ENCODE measurements around the gene SNX10.

SNX10 gene

DNA sequence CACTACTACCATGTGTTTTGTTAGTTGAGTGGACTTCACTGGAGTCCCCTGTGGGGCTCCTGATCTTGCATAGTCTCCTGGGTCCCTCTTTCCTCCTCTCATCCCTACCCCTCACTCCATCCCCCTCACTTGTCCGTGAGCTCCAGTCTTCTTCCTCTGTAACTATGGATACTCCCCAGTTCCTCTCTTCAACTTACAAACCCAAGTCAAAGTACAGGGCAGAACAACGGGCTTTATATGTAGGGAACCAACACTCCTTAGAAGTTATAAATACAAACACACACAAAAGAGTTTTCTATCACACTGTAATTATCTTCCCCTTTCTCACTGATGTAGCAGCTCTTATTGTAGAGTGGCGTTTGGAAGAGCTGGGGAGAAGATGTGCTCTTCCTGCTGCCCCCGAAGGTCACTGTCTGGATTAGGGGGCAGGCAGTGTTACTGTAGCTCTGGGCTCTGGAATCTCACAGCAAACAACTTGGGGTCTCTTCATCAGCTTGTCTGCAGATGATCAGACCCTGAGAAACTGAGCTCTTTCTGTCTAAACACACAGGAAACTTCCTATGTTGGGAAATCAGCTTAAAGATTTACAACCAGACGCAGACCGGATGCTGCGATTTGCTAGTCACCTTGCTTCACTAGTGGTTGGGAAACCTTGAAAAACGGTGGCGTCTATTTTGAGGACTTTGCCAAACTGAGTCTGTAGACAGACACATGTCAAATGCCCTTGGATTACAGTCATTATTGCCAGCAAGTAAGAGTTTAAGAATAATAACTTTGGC is 13.6 kb downstream of the SNX10 start:
- no peak for DNase-seq

DNA sequence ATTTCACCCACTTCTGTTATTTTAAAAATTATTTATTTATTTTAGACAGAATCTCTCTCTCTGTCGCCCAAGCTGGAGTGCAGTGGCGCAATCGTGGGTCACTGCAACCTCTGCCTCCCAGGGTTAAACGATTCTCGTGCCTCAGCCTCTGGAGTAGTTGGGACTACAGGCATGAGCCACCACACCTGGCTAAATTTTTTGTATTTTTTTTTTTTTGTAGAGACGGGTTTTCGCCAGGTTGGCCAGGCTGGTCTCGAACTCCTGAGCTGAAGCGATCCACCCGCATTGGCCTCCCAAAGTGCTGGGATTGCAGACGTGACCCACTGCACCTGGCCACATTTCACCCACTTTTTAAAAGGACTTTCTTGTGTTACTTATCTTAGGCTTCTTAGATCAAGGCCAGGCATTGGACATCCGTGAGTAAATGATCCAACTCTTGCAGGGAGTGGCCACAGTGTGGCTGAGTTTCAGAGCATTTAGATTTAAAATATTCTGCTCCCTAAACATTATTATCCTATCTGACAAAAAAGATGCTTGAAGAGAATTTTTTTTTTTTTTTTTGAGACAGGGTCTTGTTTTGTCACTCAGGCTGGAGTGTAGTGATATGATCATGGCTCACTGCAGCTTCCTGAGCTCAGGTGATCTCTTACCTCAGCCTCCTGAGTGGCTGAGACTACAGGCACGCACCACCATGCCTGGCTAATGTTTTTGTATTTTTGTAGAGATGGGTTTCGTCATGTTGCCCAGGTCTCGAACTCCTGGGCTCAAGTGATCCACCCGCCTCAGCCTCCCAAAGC is 14.4 kb downstream of the SNX10 start:
- DNase-seq, result no peak

DNA sequence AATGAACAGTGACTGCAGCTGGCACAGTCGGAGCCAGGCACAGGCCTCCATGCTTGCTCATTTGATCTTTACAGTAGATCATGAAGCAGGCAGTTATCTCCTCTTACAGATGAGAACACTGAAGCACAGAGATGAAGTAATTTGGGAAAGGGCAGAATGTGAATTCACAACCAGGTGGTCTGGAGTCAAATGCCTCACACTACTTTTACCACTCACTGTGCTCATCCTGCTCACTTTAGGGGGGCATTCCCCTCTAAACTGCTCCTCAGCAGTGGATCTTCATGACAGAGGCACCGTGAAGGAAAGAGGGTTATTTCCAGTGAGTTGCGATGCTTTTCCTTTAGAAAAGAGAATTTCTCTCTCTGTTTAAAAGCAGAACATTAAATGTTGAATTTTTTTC is 15.1 kb downstream of the SNX10 start:
- no peak for DNase-seq

DNA sequence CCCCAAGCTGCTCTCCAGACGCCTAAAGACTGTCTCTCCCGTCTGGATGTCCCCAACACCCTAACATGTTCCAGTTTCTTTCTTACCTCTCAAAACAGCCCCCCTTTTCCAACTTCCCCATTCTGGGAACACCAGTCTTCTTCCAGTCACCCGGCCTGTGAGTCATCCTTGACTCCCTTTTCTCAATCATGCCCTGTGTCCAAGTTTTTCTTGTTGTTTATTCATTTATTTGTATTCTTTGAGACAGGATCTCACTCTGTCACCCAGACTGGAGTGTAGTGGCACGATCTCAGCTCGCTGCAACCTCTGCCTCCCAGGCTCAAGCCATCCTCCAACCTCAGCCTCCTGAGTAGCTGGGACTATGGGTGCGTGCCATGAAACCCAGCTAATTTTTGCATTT is 15.6 kb downstream of the SNX10 start:
- no peak for DNase-seq

DNA sequence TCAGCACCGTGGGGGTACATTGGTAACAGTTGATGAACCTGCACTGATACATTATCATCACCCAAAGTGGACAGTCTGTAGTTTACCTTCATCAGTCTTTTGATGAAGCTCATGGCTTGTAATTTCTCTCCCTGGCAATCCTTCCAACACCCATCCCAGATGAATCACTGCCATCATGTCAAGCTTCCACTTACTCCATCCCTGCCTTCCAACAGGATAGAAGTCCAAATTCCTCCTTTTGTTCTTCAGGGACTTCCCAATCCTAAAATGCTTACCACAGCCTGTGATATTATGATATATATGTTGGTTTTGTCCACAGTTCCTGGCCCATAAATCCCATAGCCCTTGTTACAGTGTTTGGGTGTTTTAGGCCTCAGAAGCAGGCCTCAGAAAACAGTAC is 16.1 kb downstream of the SNX10 start:
- DNase-seq, result no peak

DNA sequence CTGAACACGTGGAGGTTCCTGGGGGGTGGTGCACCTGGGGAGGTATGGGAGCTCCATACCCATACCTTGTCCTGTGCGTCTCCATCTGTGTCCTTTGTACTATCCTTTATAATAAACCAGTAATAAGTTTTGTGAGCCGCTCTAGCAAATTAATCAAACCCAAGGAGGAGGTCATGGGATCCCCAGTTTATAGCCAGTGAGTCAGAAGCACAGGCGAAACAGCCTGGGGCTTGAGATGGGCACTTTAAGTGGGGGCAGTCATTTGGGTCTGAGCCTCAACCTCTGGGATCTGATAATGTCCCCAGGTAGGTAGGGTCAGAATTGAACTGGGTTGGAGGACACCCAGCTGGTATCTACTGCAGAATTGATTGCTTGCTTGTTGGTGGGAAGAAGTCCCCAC is 16.9 kb downstream of the SNX10 start:
- no peak for DNase-seq

DNA sequence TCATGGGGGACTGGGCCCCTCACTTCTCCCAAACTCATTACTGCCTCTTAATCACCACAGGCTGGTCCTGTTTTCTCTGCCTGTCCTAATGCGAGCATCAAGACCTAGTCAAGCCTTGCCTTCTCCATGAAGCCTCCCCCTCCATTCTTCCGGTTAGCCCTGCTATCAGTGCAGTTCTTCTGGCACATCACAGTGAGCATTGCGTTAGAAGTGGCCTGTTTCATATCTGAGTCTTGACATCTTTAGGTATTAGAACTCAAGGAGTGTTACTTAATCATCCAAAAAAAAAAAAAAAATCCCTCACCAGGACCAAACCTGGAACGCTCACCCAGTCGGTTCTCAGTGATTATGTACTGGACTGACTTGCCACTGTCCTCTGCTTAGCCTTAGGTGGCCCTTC is 17.4 kb downstream of the SNX10 start:
- DNase-seq, result no peak

DNA sequence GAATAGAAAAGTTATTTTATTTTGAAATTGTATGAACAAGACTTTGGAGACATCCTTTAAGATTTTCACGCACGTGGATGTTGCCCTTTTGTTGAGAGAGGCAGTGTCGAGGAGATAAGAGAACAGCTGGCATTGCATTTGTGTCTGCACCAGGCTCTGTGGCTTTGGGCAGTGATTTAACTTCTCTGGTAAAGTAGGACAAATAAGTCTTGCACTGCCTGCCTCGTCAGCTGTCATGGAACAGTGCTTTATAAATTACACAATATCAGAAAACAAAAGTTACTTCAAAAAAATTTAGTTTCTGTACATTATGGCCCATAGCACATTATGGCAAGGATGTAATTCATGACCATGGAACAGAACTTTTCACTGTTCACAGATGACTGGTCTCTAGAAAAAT is 20.1 kb downstream of the SNX10 start:
- DNase-seq, result no peak

DNA sequence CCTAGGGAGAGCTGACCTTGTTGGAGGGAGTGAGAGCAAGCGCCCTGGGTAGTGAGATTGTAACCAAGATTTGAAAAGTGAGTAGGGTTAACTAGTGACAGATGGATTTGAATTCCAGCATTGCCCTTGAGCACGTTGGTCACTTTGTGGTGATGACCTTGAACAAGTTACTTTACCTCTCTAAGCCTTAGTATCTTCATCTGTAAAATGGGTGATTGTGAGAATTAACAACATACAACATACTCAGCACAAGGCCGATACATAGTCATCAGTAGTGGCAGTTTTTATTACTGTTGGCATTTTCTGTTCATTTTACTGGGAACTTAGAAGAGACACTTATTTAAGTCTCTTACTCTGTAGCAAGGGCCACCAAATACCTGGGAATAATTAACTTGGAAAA is 25.5 kb downstream of the SNX10 start:
- no peak for DNase-seq

DNA sequence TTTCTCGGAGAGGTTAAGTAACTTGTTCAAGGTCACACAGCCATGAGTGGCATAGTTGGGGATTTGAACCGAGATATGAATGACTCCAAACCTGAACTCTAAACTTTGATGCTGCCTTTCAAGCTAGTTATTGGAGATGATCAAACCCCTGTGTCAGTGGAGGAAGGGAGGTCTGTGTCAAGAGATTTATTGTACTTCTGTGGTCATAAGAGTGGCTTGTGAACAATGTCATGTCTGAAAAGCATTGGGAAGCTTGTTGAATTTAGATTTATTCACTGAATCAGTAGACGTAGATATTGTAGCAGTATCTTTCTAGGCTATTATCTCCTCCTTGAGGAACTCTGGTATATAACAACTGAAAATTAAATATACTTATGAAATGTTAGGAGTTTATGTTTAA is 27.3 kb downstream of the SNX10 start:
- no peak for DNase-seq

DNA sequence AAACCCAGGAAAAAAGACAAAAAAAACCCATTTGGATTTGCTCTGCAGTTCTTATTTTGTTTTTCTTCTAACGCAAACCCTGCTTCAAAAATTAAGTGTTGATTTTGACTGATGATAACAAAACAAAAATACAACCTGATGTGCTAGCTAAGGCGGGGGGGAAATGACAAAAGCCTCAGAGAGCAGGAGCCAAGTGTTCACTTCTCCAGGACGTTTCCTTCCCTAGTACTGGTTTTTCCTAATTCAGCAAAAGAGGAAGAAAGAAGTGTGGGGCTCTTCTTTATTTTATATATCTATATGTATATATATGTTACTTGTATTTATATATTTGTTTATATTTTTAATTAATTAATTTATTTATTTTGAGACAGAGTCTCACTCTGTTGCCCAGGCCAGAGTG is 28.0 kb downstream of the SNX10 start:
- no peak for DNase-seq

DNA sequence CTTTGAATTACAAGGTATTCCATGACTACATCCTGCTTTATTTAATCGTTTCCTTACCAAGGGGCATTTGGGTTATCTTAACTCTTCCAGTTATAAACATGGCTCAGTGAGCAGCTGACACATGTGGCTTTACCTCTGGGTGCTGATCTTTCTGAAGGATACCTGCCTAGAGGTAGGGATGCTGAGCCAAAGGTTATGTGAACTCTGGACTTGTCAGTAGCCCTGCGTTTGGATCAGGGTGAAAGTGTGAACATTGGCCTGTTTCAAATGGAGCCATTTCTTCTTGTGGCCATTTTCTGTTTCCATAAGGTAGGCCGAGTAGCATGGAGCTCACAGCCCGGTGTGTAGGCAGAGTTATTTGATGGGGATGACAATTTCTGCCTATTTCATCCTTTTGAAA is 29.2 kb downstream of the SNX10 start:
- no peak for DNase-seq

DNA sequence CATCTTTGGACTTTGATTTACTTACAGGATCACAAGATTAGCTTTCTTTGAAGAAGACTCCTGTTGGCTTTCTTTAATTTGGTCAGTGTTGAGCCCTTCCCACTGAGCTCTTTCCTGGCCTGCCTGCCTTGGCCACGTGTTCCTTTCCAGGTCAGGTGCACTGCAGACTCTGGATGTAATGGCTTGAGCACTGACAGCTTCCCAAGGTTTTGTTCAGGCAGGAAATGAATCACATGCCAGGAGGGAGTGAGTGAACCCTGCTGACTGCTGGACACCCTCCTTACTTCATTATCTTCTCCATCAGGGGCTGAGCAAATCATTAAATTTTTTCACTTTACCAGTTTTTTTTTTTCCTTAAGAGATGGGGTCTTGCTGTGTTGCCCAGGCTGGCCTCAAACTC is 29.8 kb downstream of the SNX10 start:
- DNase-seq, result no peak

DNA sequence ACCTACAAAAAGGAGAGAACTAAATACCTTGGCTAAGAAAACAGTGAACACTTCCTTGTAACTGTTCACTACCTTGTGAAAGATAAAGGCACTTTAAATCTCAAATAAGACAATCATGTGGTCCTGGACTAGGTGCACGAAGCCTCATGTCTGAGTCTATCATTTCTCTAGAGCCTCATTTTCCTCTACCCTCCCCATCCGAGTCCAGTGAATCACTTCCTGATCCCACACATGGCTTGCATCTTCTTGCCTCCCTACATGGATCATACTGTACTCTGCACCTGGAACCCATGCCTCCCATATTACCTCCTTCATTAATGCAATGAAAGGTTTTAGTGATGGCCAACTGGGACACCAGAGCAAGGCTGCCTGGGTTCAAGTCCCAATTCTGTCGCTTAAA is 34.5 kb downstream of the SNX10 start:
- no peak for DNase-seq

DNA sequence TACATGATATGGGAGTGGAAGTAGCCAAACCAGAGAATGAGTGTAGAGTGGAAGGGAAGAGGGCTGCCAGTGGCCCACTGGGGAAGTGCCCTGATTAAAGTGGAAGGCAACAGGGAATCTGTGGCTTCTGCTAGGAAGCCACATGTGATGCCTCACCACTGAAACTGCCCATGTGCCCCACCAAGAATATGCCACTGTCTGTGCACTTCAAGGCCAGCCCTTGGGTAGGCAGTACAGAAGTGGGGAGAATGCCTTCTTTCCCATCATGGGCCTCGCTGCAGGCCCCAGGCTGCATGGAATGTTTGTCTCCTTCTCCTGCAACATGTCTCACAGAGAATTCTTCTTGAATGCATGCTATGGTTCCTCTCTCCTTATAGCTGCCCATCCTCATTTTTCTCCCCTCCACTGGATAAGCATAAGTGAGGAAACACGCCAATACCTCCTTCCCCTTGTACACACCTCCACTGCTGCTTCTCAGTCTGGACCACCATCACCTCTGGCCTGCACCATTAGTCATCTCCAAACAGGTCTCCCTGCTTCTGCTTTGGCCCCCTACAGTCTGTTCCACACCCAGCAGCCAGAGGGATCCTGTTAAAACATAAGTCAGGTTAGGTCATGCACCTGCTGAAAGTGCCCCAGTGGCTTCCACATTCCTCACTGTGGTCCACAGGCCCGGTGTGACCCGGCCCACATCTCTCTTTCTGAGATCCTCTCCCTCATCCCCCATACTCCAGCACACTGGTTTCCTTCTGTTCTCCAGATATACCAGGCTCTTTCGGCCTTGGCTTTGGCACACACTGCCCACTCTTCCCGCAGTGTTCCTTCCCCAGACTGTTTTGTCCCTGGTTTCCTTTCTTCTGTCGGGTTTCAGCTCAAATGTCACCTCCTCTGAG is 37.1 kb downstream of the SNX10 start:
- DNase-seq, result no peak

DNA sequence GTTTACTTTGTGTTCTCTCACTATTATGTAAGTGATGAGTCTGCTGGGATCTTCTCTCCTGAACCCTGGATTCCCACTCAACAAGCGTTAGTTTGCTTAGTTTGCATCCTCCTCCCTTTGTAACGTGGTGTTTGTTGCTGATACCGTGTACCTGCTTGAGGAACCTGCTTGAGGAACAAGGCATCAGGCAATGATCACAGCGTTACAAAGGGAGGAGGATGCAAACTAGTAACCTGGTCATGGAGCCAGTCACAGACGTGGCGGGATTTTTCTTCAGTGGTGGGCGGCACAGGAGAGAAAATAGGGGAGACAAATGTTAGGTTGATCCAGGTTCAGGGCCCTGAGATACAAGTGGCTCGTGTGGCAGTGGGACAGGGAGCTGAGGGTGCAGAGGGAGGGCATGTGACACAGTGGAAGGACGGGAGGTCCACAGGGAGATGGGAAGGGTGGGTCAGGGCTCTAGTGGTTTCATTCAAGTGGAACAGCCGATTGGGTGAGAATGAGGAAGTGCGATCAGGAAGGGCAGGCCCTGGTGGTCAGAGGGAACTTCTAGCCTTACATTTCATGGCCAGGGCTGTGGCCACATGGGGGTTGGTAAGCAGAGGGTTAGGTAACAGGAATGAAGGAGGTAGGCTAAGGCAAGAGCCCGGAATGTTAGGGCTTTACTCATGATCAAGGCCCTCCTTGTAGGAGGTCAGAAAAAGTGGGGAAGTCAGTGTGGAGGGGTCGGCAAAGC is 38.0 kb downstream of the SNX10 start:
- DNase-seq, result no peak

DNA sequence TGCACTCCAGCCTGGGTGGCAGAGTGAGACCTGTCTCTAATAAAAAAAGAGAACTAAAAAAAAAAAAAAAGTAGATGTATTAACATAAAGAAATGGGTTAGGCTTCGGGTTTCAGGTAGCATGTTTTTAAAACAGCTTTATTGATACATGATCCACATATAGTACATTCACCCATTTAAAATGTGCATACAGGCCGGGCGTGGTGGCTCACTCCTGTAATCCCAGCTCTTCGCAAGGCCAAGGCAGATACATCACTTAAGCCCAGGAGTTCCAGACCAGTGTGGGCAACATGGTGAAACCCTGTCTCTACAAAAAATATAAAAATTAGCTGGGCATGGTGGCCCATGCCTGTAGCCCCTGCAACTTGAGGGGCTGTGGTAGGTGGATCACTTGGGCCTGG is 39.5 kb downstream of the SNX10 start:
- DNase-seq, result no peak

DNA sequence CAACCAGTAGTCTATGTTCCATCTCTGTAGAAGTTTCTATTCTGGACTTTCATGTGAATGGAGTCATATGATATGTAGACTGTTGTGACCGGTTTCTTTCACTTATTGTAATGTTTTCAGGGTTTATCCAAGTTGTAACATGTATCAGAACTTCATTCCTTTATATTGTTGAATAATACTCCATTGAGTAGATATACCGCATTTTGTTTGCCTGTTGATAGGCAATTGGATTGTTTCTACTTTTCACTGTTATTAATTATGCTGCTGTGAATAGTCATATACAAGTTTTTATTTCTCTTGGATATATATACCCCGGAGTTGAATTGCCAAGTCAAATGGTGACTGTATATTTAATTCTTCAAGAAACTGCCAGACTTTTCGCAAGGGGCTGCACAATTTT is 40.1 kb downstream of the SNX10 start:
- DNase-seq, result no peak

DNA sequence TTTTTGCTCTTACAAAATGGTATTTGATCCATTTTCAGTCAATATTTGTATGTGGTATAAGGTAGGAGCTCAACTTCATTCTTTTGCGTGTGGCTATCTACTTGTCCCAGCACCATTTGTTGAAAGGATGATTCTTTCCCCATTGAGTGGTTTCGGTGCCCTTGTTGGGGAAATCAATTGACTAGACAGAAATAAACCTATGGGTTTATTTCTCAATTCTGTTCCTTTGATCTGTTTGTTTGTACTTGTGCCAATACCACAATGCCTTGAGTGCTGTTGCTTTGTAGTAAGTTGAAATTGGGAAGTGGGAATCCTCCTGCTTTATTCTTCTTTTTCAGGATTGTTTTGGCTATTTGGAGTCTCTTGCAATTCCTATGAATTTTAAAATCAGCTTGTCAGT is 41.0 kb downstream of the SNX10 start:
- DNase-seq, result no peak

DNA sequence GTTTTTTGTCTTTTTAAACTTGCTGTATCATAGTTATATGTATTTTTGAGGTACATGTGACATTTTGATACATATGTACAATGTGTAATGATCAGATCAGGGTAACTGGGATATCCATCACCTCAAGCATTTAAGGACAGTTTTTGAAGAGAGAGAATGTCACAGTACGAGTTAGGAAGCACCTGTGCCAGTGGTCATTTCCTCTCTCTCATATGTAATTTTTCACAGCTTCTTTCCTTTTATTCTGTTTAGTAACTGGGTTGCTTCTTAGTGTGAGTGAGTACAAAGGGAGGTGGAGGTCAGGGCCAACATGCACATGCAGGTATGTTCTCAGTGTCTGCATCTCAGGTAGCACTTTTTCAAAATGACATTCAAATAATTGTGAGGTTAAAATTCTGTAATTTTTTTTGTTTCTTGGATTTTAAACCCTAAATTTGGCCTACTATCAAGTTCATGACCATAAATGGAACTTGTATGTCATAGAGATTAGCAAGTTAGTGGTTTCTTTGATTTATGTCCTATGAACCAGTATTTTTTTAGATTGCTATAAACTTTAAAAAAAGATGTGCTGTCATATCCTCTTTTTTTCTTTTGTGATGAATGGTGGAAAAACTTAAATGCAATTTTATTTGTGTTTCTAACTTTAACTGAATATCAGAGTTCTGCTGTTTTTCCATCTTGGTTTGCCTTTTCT is 42.7 kb downstream of the SNX10 start:
- DNase-seq, result no peak

DNA sequence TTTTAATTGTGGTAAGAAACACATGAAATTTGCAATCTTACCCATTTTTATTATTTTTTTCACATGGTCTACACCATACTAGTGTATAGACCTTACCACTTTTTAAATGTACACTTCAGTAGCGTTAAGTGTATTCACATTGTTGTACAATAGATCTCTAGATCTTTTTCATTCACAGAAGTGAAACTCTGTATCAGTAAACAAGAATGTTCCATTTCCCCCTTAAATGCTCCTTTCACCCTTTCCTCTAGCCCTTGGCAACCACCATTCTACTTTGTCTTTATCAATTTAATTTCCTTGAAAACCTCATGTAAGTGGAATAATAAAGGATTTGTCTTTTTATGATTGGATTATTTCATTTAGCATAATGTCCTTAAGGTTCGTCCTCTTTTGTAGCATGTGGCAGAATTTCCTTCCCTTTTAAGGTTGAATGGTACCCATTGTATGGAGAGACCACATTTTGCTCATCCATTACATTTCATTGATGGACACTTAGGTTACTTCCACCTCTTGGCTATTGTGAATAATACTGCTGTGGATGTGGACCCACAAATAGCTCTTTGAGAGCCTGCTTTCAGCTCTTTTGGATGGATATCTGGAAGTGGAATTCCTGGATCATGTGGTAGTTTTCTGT is 45.7 kb downstream of the SNX10 start:
- DNase-seq, result no peak

All from SHP77 treated with DMSO at 0.1 percent for 48 hours (cell line).